HG02588 (cell line): Measurements from ENCODE around the gene RCAN2.

Experiments
- ATAC-seq: cut with Tn5 transposase; IDR thresholded peaks from one replicate; pipeline ENCODE4 v1.9.1; 2021; ENCODE audit warnings: mild to moderate bottlenecking, moderate library complexity; ENCODE audit not compliant: unreplicated experiment

RCAN2 gene

GRCh38 chr6:46491201-46491627, at the start of gene RCAN2:
TSS of gene RCAN2 (minus strand) at chr6:46491449.
- ATAC-seq, result peak; percentile 64

GRCh38 chr6:46539866-46540265, 48.6 kb upstream of the RCAN2 start:
- no peak for ATAC-seq

DNA sequence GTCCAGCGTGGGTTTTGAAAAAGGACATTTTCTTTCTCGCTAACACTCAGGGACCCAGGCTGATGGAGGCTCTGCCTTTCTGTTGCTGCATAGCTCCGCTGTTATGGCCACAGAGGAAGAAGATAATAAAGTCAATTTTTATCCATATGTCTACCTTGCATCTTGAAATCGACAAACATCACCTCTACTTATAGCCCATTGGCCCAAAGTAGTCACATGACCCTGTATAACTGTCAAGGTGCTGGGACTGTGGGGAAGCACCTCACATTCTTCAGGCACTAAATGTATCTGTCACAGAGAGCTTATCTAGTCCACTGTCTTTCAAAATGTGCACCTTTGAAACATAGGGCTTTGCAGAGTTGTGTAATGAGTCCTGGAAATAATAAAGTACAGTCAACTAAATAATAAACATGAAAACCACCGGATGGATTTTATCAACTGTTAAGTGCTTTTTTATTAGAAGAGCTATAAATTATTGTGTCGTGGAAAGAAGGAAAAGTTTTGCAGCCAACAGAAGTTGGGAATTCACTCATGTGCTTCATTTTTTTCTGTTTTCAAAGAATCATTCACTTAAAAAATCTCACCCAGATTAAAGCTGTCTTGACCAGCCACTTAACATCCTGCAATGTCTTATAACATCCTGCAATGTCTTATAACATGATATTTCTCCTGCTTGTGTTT, 47.7 kb upstream of the RCAN2 start:
- ATAC-seq, result no peak

DNA sequence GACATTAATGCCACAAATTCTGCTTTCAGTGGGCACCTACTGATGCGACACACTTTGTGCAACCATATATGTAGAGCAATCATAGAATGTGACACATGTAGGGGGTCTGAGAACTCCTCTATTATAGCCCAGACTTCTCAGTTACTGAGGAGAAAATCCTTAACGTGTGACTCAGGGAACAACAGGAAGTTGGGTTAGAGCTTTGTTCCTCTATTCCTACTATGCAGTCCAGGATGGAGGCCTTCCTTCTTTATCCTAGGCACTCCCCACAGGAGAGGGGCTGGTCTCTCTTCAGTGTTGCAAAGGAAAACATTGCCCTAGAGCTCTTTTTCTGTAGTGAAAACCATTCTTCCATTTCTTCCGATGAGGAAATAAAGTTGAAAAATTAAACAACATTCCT, 39.6 kb upstream of the RCAN2 start:
- ATAC-seq, result no peak

DNA sequence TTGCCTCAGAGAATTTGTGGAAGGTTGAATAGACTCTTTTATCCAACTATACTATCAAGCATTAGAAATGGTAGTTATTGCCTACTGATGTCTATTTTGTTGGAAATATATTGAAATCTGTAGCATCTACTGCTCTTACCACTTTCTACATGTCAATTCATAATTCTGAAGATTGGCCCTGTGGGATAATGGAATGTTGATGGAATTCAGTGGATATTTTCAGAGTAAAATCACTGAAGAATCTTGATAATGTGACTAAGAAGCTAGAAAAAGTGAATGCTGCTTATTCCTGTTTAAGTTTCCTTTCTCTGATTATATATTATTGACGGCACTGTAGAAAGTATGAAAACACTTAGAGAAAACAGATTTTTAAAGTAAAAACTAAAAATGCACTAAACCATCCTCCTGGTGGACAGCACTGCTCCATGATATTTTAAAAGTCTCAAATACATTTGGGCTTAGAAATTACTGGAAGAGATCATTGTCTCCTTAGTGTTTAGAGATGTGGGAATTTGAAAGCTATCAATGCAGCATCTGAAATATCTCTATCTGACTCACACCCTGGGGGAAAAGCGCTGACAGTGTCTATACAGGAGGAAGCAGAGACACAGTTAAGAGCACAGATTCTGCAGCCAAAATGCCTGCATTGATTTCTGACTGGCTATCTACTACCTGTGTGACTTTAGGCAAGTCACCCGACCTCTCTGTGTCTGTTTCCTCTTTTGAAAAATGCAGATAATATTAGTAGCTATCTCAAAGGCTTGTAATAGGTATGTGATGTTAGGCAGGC, 37.9 kb upstream of the RCAN2 start:
- ATAC-seq, result no peak

GRCh38 chr6:46526607-46527006, 35.4 kb upstream of the RCAN2 start:
- ATAC-seq, result no peak

- ATAC-seq, result no peak
Measured at GRCh38 chr6:46525583-46525982, 34.3 kb upstream of the RCAN2 start.

DNA sequence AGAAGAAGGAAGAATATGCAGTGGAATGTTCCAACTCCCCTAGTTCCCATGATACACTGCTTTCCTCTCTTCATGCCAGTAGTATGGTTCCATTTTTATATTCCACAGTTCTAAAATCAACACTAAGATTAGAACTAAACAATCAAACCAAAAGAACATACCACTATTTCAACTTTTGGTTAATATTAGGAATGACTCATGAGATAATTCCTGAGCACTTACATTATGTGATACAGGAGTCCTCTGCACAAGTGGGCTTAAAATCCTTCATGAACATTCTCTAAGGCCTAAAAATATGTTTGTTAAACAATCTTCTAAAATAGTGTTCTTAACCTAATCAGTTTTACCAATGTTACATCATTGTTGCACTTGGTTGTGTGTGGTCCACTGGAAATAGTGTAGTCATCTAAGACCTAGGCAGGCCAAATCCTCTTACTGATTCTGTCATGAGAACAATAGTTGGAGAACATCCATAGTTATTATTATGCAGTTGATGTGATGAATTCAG, 30.3 kb upstream of the RCAN2 start:
- no peak for ATAC-seq

- ATAC-seq, result no peak
Measured at GRCh38 chr6:46517202-46517601, 26.0 kb upstream of the RCAN2 start.

DNA sequence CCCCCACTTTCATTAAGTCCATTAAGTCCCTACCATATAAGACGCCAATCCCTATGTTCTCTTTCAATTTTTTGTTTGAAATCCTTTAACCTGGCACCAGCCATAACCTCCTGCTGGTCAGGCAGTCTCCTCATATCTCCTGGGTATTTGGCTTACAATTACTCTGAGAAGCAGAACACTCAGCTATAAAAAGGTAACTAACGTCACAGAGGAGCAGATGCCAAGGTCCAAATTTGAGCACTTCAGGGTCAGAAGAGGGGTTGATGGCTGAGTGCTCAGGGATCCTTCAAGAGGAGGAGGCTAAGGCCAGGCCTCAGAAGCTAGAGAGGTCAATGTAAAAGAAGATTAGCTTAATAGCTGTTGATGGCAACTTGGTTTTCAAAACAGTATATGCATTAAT, 22.3 kb upstream of the RCAN2 start:
- ATAC-seq, result no peak

GRCh38 chr6:46511320-46511719, 20.1 kb upstream of the RCAN2 start:
- ATAC-seq, result no peak

GRCh38 chr6:46510651-46511050, 19.4 kb upstream of the RCAN2 start:
- ATAC-seq, result no peak

GRCh38 chr6:46509981-46510510, 18.8 kb upstream of the RCAN2 start:
- ATAC-seq, result no peak

DNA sequence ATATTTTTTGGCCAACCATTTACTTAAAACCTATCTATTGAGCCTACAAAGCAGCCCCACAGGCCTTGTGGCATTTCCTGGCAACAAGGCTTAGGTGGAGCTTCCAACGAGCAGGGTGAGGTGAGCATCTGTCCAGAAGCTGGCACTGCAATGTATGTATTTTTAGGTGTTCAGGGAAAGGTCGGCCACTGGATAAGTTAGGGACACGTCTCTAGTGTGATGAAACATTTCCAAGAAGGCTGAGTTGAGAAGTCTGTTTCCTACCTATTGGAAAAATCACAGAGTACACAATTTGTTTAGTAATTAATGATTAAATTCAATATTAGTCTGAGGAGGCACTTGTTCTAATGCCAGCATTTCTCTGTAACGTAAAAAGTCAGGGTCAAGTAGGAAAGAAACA, 17.8 kb upstream of the RCAN2 start:
- no peak for ATAC-seq

- ATAC-seq, result no peak
Measured at GRCh38 chr6:46507426-46507825, 16.2 kb upstream of the RCAN2 start.

DNA sequence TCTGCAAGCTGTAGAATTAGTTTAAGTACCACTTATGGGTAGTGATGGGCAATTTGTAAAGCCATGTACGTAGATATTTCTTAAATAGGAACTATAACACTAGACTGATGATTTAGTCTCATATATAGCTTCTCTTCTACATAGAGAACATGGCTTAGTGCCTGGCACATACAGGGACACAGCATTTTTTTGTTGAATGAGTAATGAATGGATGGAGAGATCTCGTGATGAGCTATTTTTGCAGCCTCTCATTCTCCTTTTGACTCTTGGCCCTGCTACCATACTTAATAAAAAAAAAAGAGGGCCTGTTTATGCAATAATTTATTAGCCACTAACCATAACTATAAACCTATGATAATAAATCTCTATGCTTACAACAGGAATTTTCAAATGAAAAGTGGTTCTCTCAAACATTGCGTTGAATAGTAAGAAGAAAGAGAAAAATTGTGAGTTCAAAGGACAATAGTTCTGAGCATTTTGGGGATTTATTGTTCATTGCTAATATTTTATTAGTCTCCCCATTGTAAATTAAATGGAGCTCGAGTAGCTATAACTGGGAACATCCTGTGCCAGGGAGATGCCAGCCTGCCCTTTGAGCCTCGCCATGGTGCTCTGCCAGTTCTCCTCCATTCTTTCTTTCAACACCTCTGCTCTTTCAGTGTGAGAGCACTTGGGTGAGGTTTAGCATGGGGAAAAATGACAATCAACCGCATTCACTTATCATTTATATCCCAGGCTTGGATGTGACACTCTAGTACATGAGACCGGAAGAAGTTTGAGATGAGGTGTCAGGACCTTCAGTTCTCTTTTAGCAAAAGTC, 14.7 kb upstream of the RCAN2 start:
- ATAC-seq, result no peak

DNA sequence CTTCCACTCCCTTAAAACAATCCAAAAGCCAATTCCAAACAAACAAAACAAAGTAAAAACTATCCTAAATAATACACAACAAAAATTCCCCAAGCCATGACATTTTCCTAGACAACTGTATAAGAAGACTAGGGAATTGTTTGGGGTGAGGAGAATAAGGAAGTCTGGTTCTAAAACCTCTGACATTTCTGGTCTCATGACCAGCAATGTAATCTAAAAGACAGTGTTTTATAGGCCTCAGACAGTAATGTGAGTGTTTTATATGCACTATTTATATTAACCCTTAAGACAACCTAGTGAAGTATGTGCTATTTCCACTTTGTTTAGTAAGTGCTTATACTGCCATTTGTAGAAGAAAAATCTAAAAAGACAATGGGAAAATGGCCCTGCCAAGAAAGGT, 13.0 kb upstream of the RCAN2 start:
- no peak for ATAC-seq

GRCh38 chr6:46502486-46503119, 11.4 kb upstream of the RCAN2 start:
- ATAC-seq, result no peak

DNA sequence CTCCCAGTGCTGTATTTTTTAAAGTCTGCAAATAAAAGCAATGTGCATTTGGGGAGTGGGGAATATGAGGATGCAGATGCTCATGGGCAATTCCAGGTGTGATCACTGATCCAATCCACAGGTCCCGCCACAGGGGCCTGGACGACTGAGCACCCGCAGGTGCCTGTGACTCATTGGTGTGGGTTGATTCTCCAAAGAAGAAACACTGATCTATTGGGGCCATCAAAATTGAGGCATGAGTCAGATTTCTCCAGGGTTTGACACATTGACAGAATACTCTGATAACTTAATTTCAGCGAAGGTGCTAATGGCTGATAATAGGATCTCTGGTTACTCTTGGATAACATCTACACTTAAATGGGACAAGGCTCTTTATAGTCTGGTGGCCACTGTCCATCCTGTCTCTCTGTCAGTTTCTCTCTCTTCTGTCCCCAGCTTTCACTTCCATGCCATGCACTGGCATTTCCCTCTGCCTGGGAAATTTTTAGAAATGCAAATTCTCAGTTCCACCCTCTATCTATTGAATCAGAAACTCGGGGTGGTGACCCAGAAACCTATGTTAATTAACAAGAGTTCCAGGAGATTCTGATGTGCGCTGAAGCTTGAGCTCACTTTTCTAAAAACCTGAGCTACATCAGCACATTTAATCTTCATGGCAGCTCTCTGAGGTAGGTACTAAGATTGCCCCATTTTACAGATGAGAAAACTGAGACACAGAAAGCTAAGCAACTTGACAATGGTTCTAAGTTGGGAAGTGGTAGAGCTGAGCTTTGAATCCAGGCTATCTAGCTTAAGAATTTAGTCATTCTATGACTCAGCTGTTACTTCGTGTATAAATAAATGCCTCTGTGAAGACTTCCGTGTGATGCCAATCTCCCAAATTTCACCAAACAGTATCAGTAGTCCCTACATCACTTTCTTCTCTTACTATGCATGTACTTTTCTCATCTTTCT, 10.2 kb upstream of the RCAN2 start:
- no peak for ATAC-seq

GRCh38 chr6:46500382-46500781, 9.1 kb upstream of the RCAN2 start:
- no peak for ATAC-seq
